ENCODE measurements around the gene EIF3M.

DNA sequence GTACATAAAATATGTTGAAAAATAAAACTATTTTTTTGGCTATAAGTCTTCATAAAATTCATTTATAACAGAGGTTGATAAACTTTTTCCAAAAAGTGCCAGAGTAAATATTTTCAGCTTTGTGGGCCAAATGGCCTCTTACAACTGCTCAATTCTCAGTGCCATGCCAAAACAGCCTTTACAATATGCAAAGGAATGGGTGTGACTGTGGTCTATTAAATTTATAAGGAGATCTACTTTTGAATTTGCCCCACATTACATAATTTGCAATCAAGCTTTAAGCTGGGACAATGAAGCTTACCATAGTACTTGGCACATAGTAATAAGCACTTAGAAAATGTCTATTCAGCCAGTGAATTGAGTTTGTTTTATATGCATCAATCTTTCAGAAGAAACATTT, 22.6 kb downstream of the EIF3M start:
- TF ChIP-seq POLR2A (IDR thresholded peaks at IDR 0.05; ENCODE audit: low read depth) (no peak), POLR2AphosphoS5 (IDR thresholded peaks at IDR 0.05) (no peak), EP300 (IDR thresholded peaks at IDR 0.05) (no peak)
- TF ChIP-seq, protein P1, sequence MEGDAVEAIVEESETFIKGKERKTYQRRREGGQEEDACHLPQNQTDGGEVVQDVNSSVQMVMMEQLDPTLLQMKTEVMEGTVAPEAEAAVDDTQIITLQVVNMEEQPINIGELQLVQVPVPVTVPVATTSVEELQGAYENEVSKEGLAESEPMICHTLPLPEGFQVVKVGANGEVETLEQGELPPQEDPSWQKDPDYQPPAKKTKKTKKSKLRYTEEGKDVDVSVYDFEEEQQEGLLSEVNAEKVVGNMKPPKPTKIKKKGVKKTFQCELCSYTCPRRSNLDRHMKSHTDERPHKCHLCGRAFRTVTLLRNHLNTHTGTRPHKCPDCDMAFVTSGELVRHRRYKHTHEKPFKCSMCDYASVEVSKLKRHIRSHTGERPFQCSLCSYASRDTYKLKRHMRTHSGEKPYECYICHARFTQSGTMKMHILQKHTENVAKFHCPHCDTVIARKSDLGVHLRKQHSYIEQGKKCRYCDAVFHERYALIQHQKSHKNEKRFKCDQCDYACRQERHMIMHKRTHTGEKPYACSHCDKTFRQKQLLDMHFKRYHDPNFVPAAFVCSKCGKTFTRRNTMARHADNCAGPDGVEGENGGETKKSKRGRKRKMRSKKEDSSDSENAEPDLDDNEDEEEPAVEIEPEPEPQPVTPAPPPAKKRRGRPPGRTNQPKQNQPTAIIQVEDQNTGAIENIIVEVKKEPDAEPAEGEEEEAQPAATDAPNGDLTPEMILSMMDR (IDR thresholded peaks at IDR 0.05) = no peak
